ENCODE results near the gene RUFY2. TPM values are rescaled to one million over a fixed set of nuclear protein-coding genes. Genes with fewer than 3 reads are reported as not detected.

RUFY2 gene
- total and polyA plus RNA-seq, 4 donors: 1.6 to 11.2 (median 7.7) TPM

DNA sequence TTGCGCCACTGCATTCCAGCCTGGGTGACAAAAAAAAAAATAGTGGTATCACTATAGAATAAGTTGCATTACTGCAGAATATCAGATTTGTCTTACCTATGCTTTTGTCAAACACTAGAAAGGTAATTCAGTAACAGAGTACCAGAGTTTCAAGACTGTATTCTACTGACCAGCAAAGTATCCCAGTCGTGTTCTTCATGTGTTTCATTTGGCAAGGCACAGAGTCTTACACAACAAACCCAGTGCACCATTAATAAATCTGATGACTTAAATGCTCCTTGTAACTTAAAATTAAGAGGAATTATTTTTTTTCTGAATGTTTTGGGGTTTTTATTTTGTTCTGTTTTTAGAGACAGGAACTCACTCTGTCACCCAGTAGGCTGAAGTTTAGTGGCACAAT is 40.0 kb downstream of the RUFY2 start (continued):
- TF ChIP-seq YY1 (IDR thresholded peaks at IDR 0.05): no peak
- no peak for TF ChIP-seq HNF4G (IDR thresholded peaks at IDR 0.05)
- TF ChIP-seq GABPA (IDR thresholded peaks at IDR 0.05 in 1 of 2, conservative IDR thresholded peaks at IDR 0.05 in 1 of 2): no peak
- TF ChIP-seq NR2F2 (IDR thresholded peaks at IDR 0.05): no peak
- no peak for TF ChIP-seq TAF1 (conservative IDR thresholded peaks at IDR 0.05)
- no peak for TF ChIP-seq RAD21 (IDR thresholded peaks at IDR 0.05)
- TF ChIP-seq, protein P1, sequence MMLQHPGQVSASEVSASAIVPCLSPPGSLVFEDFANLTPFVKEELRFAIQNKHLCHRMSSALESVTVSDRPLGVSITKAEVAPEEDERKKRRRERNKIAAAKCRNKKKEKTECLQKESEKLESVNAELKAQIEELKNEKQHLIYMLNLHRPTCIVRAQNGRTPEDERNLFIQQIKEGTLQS (IDR thresholded peaks at IDR 0.05): no peak
- TF ChIP-seq, protein P2, sequence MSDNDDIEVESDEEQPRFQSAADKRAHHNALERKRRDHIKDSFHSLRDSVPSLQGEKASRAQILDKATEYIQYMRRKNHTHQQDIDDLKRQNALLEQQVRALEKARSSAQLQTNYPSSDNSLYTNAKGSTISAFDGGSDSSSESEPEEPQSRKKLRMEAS (IDR thresholded peaks at IDR 0.05): no peak
- no peak for TF ChIP-seq HNF4A (conservative IDR thresholded peaks at IDR 0.05)

DNA sequence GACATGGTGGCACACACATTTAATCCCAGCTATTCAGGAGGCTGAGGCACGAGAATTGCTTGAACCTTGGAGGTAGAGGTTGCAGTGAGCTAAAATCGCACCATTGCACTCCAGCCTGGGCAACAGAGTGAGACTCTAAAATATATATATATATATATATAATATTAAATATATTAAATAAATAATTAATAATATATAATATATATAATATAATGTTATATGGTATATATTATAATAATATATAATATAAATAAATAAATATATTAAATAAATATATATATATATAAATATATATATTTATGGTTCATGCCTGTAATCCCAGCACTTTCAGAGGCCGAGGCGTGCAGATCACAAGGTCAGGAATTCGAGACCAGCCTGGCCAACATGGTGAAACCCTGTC is 40.5 kb downstream of the RUFY2 start:
- peaks cover 0 to 9% (median 2%) of the 10 kb centered on the region in 4 donors for H3K4me1 ChIP-seq (ENCODE audit: control insufficient read depth in 4 of 4, insufficient read depth in 4 of 4, low read length in 3 of 4)
- no peak for DNase-seq (ENCODE audit: low spot score)
- peaks cover 4 to 12% (median 7%) of the 10 kb centered on the region in 4 donors for H3K36me3 ChIP-seq (ENCODE audit: control insufficient read depth in 4 of 4, insufficient read depth in 3 of 4, low read depth in 1 of 4, low read length in 3 of 4)
- WGBS: 98% methylated on average over 5 of the region's 5 CpGs
- H3K27ac ChIP-seq (ENCODE audit: low read depth in 1 of 2, low read length in 2 of 2): no peak overlapping the region
- H3K9ac ChIP-seq (ENCODE audit: low read depth in 1 of 2, low read length in 2 of 2): no peak overlapping the region
- H3K27me3 ChIP-seq (ENCODE audit: control insufficient read depth in 4 of 4, insufficient read depth in 4 of 4, low read length in 3 of 4): no peaks in the 10 kb centered on the region
- peaks cover 0 to 2% (median 0%) of the 10 kb centered on the region in 4 donors for H3K9me3 ChIP-seq (ENCODE audit: control insufficient read depth in 4 of 4, low read length in 3 of 4)
- no peak overlapping the region for H3K4me3 ChIP-seq (ENCODE audit: low read depth in 1 of 3, low read length in 3 of 3)
- no peak for TF ChIP-seq JUND (IDR thresholded peaks at IDR 0.05)
- TF ChIP-seq NR2F2 (IDR thresholded peaks at IDR 0.05): no peak
- no peak for TF ChIP-seq TAF1 (conservative IDR thresholded peaks at IDR 0.05)
- TF ChIP-seq, protein P2 (IDR thresholded peaks at IDR 0.05): no peak

DNA sequence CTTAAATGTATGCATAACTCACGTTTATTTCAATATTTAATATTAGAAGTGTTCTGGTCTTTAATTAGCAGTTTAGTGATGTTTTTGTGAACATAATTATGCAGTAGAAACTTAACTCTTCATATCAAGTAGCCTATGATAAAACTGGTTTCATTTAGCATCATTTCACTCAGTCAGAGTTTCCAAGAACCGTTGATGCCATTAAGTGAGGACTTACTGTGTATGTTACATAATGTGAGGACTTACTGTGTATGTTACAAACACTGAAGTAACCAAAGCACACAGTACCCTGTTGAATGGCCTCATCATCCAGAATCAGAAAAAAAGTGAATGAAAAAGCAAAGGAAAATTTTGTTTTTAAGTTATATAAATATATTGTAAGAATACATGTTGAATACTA is 41.5 kb downstream of the RUFY2 start:
- Histone ChIP-seq H3K9me3 (ENCODE audit: control insufficient read depth in 4 of 4, low read length in 3 of 4) (no peaks in the 10 kb centered on the region), H3K27ac (ENCODE audit: low read depth in 1 of 2, low read length in 2 of 2) (no peak overlapping the region), H3K36me3 (ENCODE audit: control insufficient read depth in 4 of 4, insufficient read depth in 3 of 4, low read depth in 1 of 4, low read length in 3 of 4) (peaks cover 4 to 16% (median 6%) of the 10 kb centered on the region in 4 donors), H3K27me3 (ENCODE audit: control insufficient read depth in 4 of 4, insufficient read depth in 4 of 4, low read length in 3 of 4) (no peaks in the 10 kb centered on the region), H3K4me1 (ENCODE audit: control insufficient read depth in 4 of 4, insufficient read depth in 4 of 4, low read length in 3 of 4) (peaks cover 0 to 9% (median 2%) of the 10 kb centered on the region in 4 donors), H3K9ac (ENCODE audit: low read depth in 1 of 2, low read length in 2 of 2) (no peak overlapping the region), H3K4me3 (ENCODE audit: low read depth in 1 of 3, low read length in 3 of 3) (no peak overlapping the region)
- TF ChIP-seq, protein P3, sequence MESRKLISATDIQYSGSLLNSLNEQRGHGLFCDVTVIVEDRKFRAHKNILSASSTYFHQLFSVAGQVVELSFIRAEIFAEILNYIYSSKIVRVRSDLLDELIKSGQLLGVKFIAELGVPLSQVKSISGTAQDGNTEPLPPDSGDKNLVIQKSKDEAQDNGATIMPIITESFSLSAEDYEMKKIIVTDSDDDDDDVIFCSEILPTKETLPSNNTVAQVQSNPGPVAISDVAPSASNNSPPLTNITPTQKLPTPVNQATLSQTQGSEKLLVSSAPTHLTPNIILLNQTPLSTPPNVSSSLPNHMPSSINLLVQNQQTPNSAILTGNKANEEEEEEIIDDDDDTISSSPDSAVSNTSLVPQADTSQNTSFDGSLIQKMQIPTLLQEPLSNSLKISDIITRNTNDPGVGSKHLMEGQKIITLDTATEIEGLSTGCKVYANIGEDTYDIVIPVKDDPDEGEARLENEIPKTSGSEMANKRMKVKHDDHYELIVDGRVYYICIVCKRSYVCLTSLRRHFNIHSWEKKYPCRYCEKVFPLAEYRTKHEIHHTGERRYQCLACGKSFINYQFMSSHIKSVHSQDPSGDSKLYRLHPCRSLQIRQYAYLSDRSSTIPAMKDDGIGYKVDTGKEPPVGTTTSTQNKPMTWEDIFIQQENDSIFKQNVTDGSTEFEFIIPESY (IDR thresholded peaks at IDR 0.05): no peak
- no peak for TF ChIP-seq RAD21 (IDR thresholded peaks at IDR 0.05)
- no peak for TF ChIP-seq HNF4G (IDR thresholded peaks at IDR 0.05)
- TF ChIP-seq EGR1 (IDR thresholded peaks at IDR 0.05; ENCODE audit: low read depth in 2 of 2): no peak
- TF ChIP-seq FOXA2 (IDR thresholded peaks at IDR 0.05): no peak
- no peak for DNase-seq (ENCODE audit: low spot score)
- WGBS: 67% methylated on average over 2 of the region's 2 CpGs

All from liver (tissue), 9 donors.